Activated naive CD4-positive, alpha-beta T cell treated with Interleukin-2 at 50 U/mL for 16 hours (primary cell): Measurements from ENCODE around the gene ZNF679.
"Not testable (repeated sequence)": the region's sequence is repeated elsewhere in the genome, so short reads cannot be mapped to it uniquely, and the experiment has no call there.

Experiments used
- DNase-seq: peaks from one replicate; pipeline ENCODE4 v3.0.0-alpha.2; 2020

ZNF679 gene

DNA sequence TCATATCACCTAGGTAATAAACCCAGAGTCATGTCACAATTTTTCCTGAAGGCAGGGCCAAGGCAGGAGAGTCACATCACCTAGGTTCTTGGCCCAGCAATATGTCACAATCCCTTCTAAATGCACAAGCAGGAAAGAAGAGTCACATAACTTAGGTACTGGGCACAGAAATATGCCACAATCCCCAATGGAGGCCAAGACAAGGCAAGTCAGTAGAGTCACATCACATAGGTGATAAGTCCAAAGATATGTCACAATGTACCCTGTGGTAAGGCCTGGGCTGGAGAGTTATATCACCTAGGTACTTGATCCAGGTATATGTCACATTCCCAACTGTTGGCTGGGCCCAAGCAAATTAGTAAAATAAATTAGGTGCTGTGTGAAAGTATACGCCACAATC, at the start of gene ZNF679:
Gene ZNF679 (plus strand): TSS at position 301 of the 400 bp plus-strand sequence. CDS start 20,644 bp downstream, outside the sequence.
- DNase-seq: not testable (repeated sequence)

DNA sequence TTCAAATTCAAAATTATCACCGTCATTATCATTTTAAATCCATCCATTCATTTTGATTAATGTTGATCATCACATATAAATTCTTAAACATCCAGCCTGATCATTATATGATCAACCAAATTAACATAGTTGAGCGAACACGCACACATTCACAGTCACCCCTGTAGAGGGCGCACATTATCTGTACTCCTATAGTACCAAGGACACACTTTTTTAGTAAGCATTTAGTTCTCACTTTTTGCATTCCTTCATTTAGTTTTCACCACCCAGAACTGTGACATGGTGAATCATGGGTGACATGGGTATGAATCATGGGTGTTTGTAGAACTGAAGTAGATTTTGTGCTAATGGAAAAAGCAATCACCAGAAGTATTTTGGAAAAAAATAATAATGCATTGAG, 47.3 kb upstream of the ZNF679 start:
- no peak for DNase-seq

DNA sequence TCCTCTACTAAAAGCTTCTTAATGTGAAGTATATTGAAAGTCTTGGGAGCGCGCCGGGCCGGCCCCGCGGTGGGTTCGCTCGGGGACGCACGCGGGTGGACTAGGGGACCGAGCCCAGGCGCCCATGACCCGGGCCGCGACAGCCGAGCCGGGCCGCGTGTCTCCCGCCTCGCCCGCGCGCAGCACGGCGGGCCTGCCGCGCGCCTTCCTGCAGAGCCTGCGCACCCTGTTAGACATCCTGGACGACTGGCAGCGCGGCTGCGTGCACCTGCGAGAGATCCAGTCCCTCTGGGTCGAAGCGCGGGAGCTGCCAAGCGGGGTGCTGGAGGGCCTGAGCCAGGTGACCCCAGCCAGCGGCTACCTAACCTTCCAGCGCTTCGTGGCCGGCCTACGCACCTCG, 46.7 kb upstream of the ZNF679 start:
- no peak for DNase-seq

DNA sequence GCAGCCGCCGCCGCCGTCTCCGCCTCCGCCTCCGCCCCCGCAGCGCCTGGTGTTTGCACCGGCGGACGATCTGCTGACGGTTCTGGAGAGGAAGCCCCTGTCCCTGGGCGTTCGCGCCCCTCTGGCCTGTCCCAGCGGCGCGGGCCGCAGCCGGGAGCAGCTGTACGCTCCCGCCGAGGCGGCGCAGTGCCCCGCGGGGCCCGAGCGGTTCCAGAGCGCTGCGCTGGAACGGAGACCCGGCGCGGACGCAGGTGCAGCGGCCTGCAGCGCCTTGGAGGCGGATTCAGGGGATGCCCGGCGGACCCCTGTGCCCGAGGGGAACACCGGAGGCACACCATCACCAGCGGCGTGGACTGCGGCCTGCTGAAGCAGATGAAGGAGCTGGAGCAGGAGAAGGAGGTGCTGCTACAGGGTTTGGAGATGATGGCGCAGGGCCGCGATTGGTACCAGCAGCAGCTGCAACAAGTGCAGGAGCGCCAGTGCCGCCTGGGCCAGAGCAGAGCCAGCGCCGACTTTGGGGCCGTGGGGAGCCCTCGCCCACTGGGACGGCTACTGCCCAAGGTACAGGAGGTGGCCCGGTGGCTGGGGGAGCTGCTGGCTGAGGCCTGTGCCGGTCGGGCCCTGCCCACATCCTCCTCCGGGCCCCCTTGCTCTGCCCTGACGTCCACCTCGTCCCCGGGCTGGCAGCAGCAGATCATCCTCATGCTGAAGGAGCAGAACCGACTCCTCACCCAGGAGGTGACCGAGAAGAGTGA, 46.1 kb upstream of the ZNF679 start:
- DNase-seq: no peak

DNA sequence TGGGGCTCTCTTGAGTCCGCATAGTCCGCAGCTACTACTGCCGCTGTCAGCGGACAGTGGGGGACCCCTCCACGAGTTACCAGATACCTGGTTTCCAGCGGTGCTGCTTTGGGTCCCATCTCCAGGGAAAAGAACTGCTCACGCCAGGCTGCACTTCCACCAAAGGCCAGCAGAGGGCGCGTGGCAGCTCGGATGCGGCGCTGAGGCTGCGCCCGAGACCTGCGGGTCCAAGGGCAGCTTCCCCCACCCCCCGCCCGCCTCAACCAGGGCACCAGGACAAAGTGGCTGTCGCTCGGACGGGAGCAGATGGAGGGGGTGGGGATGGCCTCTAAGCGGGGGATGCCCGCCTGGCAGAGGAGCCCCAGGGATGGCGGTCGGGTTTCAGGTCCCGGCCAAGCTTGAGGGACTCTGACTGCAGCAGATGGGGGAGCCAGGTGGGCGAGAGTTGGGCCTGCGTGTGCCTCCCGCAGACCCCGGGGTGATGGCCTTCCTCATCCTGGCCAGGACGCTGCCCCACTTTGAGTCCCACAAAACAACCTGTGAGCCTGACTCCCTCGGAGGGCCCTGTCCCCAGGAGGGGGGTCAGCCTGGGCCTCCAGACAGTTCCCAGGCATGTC, 45.0 kb upstream of the ZNF679 start:
- DNase-seq: peak; percentile 61

DNA sequence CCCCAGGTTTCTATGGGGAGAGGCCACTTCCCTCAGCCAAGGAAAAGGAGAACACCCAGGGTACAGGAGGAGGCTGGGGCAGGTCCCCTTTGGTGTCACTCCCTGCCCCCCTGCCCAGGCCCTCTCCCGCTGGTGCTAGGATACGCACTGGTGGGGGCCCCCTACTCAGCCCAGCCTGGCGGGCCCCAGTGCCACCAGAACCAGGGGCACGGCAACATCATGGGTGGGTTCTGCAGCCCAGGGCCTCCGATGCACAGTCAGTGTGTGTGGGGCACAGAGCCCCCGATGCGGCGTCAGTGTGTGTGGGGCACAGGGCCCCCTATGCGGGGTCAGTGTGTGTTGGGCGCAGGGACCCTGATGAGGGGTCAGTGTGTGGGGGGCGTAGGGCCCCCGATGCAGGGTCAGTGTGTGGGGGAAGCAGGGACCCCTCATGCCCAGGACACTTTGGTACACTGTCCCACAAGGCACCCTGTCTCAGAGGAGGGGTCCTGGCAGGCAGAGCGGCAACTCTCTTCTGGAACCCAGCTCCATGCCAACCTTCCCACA, 44.4 kb upstream of the ZNF679 start:
- no peak for DNase-seq

DNA sequence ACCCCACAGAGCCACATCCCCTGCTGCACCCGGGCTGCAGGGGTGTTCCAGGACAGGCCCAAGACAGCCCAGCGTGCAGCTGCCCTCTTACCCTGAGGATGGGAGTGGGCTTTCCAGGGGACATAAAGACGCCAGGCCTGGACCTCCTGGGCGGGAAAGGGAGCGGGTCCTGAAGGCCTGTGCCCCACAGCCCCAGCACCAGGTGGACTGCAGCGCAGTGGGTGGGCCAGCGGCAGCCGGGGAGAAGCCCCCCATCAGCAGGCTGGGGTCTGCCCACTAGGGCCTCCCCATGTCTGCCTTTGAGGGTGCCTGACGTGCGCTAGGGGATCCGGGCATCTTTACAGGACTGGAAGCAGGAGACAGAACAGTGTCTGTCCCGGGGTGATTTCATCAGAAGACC, 43.9 kb upstream of the ZNF679 start:
- no peak for DNase-seq

DNA sequence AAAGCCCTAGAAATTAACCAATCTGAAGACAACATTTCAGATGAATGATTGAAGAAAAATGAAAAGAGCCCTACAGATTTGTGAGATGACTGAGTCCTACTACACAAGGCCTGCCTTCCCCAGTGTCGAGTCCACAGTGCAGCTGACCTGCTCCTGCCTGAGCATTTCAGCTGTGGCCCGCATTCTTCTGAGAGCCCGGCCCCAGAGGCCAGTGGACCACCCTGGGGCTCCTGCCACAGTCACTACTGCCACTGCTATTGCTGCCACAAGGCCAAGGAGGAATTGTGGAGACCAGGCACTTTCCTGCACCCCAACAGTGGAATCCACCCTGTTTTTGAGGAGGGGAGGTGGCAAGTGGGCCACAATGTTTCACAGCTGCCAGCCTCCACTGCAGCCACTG, 40.9 kb upstream of the ZNF679 start:
- DNase-seq: no peak

DNA sequence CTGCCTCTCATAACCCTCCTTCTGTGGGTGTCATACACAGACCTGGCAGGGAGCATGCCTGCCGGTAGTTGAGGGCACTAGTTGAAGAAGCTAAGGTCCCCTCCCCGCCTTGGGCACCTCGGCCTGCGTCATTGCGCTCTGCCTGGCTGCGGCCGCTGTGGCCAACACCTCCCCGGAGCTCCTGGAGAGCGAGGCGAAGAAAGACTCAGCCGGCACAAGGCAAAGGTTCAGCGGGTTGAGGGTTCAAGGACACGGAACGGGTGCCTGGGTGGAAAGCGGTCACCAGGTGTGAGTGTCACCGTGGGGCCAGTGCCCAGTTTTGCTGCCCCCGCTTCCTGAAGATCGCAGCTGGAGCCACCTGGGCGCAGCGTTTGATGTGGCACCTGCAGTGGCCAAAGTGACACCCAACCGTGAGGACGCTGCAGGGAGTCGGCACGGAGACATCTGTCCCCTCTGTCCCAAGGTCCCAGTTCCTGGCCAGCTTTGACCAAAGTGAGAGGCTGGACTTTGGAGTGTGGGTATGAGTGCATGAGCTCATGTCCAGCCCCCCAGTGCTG, 36.0 kb upstream of the ZNF679 start:
- no peak for DNase-seq

DNA sequence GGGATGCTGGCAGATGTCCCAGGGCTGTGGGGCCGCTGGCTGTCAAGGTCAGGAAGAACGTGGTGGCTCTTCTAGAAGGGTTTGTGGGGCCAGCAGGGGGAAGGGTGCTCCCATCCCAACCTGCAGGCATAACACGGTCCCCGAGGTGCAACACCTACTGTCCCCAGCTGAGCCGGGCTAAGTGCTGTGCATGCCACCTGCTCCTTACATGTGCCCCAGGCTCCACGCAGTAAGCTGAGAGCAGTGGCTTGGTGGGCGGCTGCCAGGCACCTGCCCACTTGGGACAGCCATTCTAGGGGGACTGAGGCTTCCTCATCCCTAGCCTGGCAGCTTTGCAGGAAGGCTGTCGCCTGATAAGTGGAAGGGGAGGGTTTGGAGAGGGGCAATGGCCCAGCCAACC, 35.5 kb upstream of the ZNF679 start:
- DNase-seq: no peak

DNA sequence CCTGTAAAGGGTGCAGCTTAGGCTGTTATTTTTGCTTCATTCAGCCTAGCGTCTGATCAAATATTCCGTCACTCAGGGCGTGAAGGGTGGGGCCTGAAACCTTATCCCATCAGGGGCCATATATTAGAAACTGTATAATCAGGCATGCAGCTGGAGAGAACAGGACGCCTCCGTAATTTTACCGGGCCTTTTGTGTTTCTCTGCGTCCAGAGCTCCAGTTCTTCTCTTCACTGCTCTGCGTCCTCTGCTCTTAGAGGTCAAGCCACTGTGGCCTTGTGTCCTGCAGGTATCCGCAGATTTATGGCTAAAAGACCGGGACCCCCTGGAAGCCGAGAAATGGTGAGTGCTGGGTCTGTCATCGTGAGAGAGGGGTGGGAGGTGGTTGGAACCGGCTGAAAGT, 21.4 kb upstream of the ZNF679 start, which contains the start of gene ZNF735:
Gene ZNF735 (plus strand): TSS at position 301 of the 400 bp plus-strand sequence. CDS start 0 bp downstream, at position 301.
- no peak for DNase-seq

DNA sequence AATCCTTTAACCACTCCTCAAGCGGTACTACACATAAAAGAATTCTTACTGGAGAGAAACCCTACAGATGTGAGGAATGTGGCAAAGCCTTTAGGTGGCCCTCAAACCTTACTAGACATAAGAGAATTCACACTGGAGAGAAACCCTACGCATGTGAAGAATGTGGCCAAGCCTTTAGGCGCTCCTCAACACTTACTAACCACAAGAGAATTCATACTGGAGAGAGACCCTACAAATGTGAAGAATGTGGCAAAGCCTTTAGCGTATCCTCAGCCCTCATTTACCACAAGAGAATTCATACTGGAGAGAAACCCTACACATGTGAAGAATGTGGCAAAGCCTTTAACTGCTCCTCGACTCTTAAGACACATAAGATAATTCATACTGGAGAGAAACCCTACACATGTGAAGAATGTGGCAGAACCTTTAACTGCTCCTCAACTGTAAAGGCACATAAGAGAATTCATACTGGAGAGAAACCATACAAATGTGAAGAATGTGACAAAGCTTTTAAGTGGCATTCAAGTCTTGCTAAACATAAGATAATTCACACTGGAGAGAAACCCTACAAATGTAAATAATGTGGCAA, 8.5 kb upstream of the ZNF679 start:
- not testable (repeated sequence) for DNase-seq

DNA sequence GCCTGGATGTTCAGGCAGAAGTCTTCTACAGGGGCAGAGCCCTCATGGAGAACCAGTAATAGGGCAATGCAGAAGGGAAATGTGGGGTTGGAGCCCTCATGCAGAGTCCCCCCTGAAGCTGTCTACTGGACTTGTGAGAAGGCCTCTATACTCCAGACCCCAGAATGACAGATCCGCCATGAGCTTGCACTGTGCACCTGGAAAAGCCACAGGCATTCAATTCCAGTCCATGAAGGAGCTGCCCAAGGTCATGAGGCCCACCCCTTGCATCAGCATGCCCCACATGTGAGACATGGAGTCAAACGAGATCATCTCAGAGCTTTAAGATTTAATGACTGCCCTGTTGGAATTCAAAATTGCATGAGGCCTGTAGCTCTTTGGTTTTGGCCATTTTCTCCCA, 4.9 kb upstream of the ZNF679 start:
- DNase-seq: no peak

DNA sequence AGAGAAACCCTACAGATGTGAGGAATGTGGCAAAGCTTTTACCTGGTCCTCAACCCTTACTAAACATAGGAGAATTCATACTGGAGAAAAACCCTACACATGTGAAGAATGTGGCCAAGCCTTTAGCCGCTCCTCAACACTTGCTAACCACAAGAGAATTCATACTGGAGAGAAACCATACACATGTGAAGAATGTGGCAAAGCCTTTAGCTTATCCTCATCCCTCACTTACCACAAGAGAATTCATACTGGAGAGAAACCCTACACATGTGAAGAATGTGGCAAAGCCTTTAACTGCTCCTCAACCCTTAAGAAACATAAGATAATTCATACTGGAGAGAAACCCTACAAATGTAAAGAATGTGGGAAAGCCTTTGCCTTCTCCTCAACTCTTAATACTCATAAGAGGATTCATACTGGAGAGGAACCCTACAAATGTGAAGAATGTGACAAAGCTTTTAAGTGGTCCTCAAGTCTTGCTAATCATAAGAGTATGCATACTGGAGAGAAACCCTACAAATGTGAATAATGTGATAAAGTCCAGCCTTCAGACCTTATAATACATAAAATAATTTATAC, 38.2 kb downstream of the ZNF679 start:
- no peak for DNase-seq

DNA sequence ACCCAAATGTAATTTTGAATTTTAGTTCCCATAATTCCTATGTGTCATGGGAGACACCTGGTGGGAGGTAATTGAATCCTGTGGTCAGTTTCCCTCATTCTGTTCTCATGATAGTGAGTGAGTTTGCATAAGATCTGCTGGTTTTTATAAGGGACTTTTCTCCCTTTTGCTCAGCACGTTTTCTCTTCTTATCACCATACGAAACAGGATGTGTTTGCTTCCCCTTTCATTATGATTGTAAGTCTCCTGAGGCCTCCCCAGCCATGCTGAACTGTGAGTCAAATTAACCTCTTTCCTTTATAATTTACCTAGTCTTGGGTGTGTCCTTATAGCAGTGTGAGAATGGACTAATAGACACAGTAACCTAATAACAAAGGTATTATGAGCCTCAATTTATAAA, 49.4 kb downstream of the ZNF679 start:
- no peak for DNase-seq

DNA sequence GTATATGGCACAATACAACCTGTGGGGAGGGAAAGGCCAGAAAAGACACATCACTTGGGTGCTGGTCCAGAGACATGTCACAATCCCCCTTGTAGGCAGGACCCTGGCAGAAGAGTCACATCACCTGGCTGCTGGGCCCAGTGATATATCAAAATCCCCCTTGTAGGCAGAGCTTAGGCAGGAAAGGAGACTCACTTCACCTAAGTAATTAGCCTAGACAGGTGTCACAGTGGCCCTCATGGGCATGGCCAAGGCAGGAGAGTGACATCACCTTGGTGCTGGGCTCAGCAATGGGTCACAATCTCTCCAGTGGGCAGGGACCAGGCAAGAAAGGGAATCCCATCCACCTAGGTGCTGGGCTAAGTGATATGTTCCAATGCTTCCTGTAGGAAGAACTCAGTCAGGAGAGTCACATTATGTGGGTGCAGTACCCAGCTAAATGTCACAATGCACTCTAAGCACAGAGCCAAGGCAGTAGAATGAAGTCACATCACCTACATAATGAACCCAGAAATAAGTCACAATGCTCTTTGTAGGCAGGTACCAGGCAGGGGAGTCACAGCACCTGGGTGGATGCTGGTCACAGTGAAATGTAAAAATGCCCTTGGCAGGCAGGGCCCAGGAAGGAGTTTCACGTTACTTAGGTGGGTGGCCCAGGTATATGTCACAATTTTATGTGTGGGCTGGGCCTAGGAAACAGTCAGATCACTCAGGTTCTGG, 66.6 kb downstream of the ZNF679 start:
- no peak for DNase-seq

DNA sequence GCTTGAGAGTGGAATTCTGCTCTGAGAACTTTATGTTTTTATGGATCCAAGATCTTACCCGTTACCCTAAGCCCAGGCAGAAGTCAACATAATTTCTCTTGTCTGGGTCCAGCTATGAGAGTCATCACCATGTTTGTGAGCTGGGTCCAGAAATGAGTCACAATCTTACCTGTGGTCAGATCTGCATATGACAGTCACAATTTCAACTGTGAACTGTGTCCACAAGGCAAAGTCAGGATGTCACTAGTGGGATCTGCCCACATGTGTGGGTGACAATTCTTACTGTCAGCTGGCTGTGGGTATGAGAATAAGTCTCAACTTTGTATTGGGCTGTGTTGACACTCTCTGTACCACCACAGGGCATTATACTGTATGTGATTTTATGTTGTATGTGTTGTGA, 69.1 kb downstream of the ZNF679 start:
- DNase-seq: not testable (repeated sequence)

DNA sequence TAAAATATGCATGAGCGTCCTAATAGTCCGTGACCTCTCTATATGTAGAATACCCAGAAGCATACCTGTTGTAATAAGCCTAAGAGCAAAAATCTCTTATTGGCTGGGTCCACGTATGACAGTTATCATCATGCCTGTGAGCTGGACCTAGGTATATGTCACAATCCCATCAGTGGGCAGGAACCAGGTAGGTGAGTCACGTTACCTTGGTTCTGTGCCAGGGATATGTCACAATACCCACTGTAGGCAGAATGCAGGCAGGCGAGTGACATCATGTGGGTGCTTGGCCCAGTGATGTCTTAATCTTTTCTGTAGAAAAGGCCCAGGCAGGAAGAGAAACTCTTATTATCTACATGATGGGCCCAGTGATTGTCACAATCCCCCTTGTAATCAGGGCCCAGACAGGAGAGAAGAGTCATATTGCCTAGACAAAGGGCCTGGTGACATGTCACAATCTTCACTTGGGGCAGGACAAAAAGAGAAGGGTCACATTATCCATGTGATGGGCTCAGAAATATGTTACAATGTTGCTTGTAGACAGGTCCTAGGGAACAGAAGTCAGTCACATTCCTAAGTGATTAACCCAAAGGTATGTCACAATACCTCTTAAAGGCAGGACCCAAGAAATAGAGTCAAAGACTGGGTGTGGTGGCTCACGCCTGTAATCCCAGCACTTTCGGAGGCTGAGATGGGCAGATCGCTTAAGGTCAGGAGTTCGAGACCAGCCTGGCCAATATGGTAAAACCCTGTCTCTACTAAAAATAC, 72.5 kb downstream of the ZNF679 start:
- DNase-seq: no peak

DNA sequence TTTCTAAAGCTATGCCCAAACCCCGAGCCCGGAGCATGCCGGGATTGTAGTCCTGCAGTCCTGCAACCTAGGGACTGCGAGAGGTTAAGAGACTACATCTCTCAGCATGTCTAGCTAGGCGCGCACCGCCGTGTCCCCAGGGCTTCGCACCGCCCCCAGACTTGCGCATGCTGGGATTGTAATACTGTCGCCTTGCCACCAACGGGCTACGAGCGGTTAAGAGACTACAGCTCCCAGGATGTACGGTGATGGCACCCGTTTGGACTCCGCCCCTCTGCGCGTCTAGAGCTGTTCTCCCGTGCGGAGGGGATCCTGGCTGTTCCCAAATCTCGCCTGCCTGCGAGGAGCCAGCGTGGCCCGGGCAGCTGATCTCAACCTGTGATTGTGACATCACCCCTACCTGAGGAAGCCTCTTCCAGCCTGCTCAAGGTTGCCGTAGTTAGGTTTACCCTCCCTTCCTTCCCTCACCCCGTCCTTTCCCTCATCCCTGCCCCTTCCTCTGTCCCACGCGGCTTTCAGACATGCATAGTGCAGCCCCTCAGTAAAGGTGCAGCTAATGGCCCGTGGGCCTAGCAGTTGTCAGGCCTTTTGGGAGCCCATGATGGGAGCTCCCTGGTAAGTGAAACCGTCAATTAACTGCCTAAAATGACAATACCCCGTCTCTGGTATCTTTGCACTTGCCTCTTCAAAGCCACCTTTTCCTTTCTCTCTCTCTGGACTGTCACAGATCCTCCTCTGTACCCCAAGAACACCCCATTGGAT, 79.2 kb downstream of the ZNF679 start:
- peak; percentile 96 for DNase-seq

DNA sequence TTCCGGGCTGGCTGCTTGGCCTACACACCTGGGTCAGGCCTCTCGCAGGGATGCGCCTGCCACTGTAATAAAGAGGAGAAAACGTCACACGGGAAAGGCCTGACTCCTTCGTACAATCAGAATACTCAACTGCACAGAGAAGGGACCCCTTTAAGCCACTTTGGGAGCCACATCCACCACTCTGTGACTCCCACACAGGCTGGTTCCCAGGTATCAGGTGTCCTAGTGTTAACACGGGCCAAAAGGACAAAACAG, 79.7 kb downstream of the ZNF679 start:
- DNase-seq: no peak

DNA sequence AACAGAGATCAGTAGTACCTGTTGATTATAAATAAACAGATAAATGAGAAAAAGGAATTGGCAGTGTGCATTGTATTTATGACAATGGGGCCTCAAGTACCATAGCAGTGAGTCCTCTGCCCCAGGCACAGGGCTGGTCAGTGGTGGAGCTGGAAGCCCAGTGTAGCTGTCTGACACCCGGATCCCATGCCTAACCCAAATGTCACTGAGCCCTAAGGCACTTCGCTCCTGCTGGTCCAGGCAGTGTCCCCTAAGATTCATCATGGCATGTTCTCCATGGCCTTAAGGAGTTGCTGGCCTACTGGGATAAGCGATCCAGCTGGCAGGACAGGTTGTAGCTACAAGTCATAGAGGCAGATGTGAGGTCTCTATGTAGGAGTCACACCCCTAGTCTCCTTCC, 82.2 kb downstream of the ZNF679 start:
- DNase-seq: no peak
